Measurements from ENCODE around the gene ITPR1.

Gene ITPR1

GRCh38 chr3:4690277-4690676 lies 197.1 kb downstream of the ITPR1 start:
- H3K4me1 ChIP-seq (ENCODE audit: control insufficient read depth, insufficient read depth, low read length) = no peaks in the 10 kb centered on the region
- no peaks in the 10 kb centered on the region for H3K27me3 ChIP-seq (ENCODE audit: control insufficient read depth, insufficient read depth, low read length)
- no peak overlapping the region for H3K9ac ChIP-seq (ENCODE audit: low read depth, low read length)
- no peaks in the 10 kb centered on the region for H3K9me3 ChIP-seq (ENCODE audit: control insufficient read depth, insufficient read depth, low read length)
- no peak overlapping the region for H3K4me3 ChIP-seq (ENCODE audit: low read depth, low read length)
- no peaks in the 10 kb centered on the region for H3K36me3 ChIP-seq (ENCODE audit: control insufficient read depth, insufficient read depth, low read length)

DNA sequence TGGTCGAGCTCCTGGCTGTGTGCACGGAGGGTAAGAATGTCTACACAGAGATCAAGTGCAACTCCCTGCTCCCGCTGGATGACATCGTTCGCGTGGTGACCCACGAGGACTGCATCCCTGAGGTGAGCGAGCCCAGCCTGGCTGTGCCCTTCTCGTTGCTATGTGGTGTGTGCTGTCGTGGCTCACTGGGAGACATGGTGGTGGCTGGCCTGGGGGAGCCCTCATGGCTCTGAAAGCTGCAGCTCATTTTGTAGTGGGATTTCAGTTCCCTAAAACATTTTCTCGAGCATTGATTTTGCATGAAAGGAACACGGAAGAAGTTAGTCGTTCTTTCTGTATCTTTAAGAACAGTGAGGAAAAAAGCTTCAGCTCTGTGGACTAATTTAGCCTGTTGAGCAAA lies 200.5 kb downstream of the ITPR1 start:
- H3K9ac ChIP-seq (ENCODE audit: low read depth, low read length) = no peak overlapping the region
- H3K4me1 ChIP-seq (ENCODE audit: control insufficient read depth, insufficient read depth, low read length) = peaks cover 2% of the 10 kb centered on the region
- no peaks in the 10 kb centered on the region for H3K36me3 ChIP-seq (ENCODE audit: control insufficient read depth, insufficient read depth, low read length)
- H3K27me3 ChIP-seq (ENCODE audit: control insufficient read depth, insufficient read depth, low read length) = no peaks in the 10 kb centered on the region
- no peaks in the 10 kb centered on the region for H3K9me3 ChIP-seq (ENCODE audit: control insufficient read depth, insufficient read depth, low read length)
- no peak overlapping the region for H3K4me3 ChIP-seq (ENCODE audit: low read depth, low read length)

DNA sequence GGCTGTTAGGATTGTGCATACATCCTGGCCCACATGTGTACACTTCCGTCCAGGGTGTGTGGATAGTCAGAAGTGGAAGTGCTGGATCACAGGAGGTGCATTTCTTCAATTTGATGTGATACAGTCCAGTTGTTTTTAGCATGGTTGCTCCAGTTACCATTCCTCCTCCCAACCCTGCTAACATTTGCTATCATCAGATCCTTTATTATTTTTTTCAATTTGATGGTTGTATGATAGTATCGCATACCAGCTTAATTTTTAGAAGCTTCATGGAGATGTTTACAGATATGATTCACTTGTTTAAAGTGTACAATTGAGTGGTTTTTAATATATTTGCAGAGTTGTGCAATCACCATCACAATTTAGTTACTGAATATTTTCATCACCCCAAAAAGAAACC lies 202.7 kb downstream of the ITPR1 start:
- Histone ChIP-seq H3K36me3 (ENCODE audit: control insufficient read depth, insufficient read depth, low read length) (no peaks in the 10 kb centered on the region), H3K4me3 (ENCODE audit: low read depth, low read length) (no peak overlapping the region), H3K4me1 (ENCODE audit: control insufficient read depth, insufficient read depth, low read length) (peaks cover 2% of the 10 kb centered on the region), H3K27me3 (ENCODE audit: control insufficient read depth, insufficient read depth, low read length) (no peaks in the 10 kb centered on the region), H3K9me3 (ENCODE audit: control insufficient read depth, insufficient read depth, low read length) (no peaks in the 10 kb centered on the region), H3K9ac (ENCODE audit: low read depth, low read length) (no peak overlapping the region)

GRCh38 chr3:4696266-4696665 lies 203.1 kb downstream of the ITPR1 start:
- H3K36me3 ChIP-seq (ENCODE audit: control insufficient read depth, insufficient read depth, low read length) = no peaks in the 10 kb centered on the region
- H3K4me3 ChIP-seq (ENCODE audit: low read depth, low read length) = no peak overlapping the region
- no peaks in the 10 kb centered on the region for H3K27me3 ChIP-seq (ENCODE audit: control insufficient read depth, insufficient read depth, low read length)
- no peak overlapping the region for H3K9ac ChIP-seq (ENCODE audit: low read depth, low read length)
- H3K4me1 ChIP-seq (ENCODE audit: control insufficient read depth, insufficient read depth, low read length) = peaks cover 2% of the 10 kb centered on the region
- H3K9me3 ChIP-seq (ENCODE audit: control insufficient read depth, insufficient read depth, low read length) = no peaks in the 10 kb centered on the region

GRCh38 chr3:4698125-4698821 lies 205.1 kb downstream of the ITPR1 start:
- Histone ChIP-seq H3K9me3 (ENCODE audit: control insufficient read depth, insufficient read depth, low read length) (no peaks in the 10 kb centered on the region), H3K9ac (ENCODE audit: low read depth, low read length) (no peak overlapping the region), H3K4me3 (ENCODE audit: low read depth, low read length) (no peak overlapping the region), H3K4me1 (ENCODE audit: control insufficient read depth, insufficient read depth, low read length) (peaks cover 2% of the 10 kb centered on the region), H3K27me3 (ENCODE audit: control insufficient read depth, insufficient read depth, low read length) (no peaks in the 10 kb centered on the region), H3K36me3 (ENCODE audit: control insufficient read depth, insufficient read depth, low read length) (no peaks in the 10 kb centered on the region)

GRCh38 chr3:4703054-4703480 lies 209.9 kb downstream of the ITPR1 start:
- Histone ChIP-seq H3K9me3 (ENCODE audit: control insufficient read depth, insufficient read depth, low read length) (no peaks in the 10 kb centered on the region), H3K4me1 (ENCODE audit: control insufficient read depth, insufficient read depth, low read length) (peaks cover under 1% of the 10 kb centered on the region), H3K4me3 (ENCODE audit: low read depth, low read length) (no peak overlapping the region), H3K36me3 (ENCODE audit: control insufficient read depth, insufficient read depth, low read length) (no peaks in the 10 kb centered on the region), H3K27me3 (ENCODE audit: control insufficient read depth, insufficient read depth, low read length) (no peaks in the 10 kb centered on the region), H3K9ac (ENCODE audit: low read depth, low read length) (no peak overlapping the region)

GRCh38 chr3:4704552-4704951 lies 211.4 kb downstream of the ITPR1 start:
- Histone ChIP-seq H3K36me3 (ENCODE audit: control insufficient read depth, insufficient read depth, low read length) (no peaks in the 10 kb centered on the region), H3K9ac (ENCODE audit: low read depth, low read length) (no peak overlapping the region)

GRCh38 chr3:4707324-4707723 lies 214.2 kb downstream of the ITPR1 start:
- Histone ChIP-seq H3K36me3 (ENCODE audit: control insufficient read depth, insufficient read depth, low read length) (no peaks in the 10 kb centered on the region), H3K9me3 (ENCODE audit: control insufficient read depth, insufficient read depth, low read length) (no peaks in the 10 kb centered on the region), H3K4me1 (ENCODE audit: control insufficient read depth, insufficient read depth, low read length) (peaks cover 4% of the 10 kb centered on the region), H3K9ac (ENCODE audit: low read depth, low read length) (no peak overlapping the region), H3K27me3 (ENCODE audit: control insufficient read depth, insufficient read depth, low read length) (no peaks in the 10 kb centered on the region), H3K4me3 (ENCODE audit: low read depth, low read length) (no peak overlapping the region)

More at GRCh38 chr3:4704552-4704951, 211.4 kb downstream of the ITPR1 start:
- Histone ChIP-seq H3K27me3 (ENCODE audit: control insufficient read depth, insufficient read depth, low read length) (no peaks in the 10 kb centered on the region), H3K4me3 (ENCODE audit: low read depth, low read length) (no peak overlapping the region), H3K9me3 (ENCODE audit: control insufficient read depth, insufficient read depth, low read length) (no peaks in the 10 kb centered on the region), H3K4me1 (ENCODE audit: control insufficient read depth, insufficient read depth, low read length) (peaks cover 4% of the 10 kb centered on the region)

GRCh38 chr3:4708230-4708629 lies 215.1 kb downstream of the ITPR1 start:
- Histone ChIP-seq H3K36me3 (ENCODE audit: control insufficient read depth, insufficient read depth, low read length) (no peaks in the 10 kb centered on the region), H3K4me1 (ENCODE audit: control insufficient read depth, insufficient read depth, low read length) (peaks cover 4% of the 10 kb centered on the region), H3K9ac (ENCODE audit: low read depth, low read length) (no peak overlapping the region)

GRCh38 chr3:4709341-4709740 lies 216.2 kb downstream of the ITPR1 start:
- no peaks in the 10 kb centered on the region for H3K9me3 ChIP-seq (ENCODE audit: control insufficient read depth, insufficient read depth, low read length)
- peaks cover 4% of the 10 kb centered on the region for H3K4me1 ChIP-seq (ENCODE audit: control insufficient read depth, insufficient read depth, low read length)
- H3K36me3 ChIP-seq (ENCODE audit: control insufficient read depth, insufficient read depth, low read length) = no peaks in the 10 kb centered on the region
- no peak overlapping the region for H3K4me3 ChIP-seq (ENCODE audit: low read depth, low read length)
- no peak overlapping the region for H3K9ac ChIP-seq (ENCODE audit: low read depth, low read length)
- H3K27me3 ChIP-seq (ENCODE audit: control insufficient read depth, insufficient read depth, low read length) = no peaks in the 10 kb centered on the region

More at GRCh38 chr3:4708230-4708629, 215.1 kb downstream of the ITPR1 start:
- Histone ChIP-seq H3K4me3 (ENCODE audit: low read depth, low read length) (no peak overlapping the region), H3K9me3 (ENCODE audit: control insufficient read depth, insufficient read depth, low read length) (no peaks in the 10 kb centered on the region), H3K27me3 (ENCODE audit: control insufficient read depth, insufficient read depth, low read length) (no peaks in the 10 kb centered on the region)

- Histone ChIP-seq H3K9me3 (ENCODE audit: control insufficient read depth, insufficient read depth, low read length) (no peaks in the 10 kb centered on the region), H3K36me3 (ENCODE audit: control insufficient read depth, insufficient read depth, low read length) (no peaks in the 10 kb centered on the region), H3K9ac (ENCODE audit: low read depth, low read length) (no peak overlapping the region), H3K4me3 (ENCODE audit: low read depth, low read length) (no peak overlapping the region), H3K4me1 (ENCODE audit: control insufficient read depth, insufficient read depth, low read length) (peaks cover 4% of the 10 kb centered on the region), H3K27me3 (ENCODE audit: control insufficient read depth, insufficient read depth, low read length) (no peaks in the 10 kb centered on the region)
Observed at GRCh38 chr3:4710191-4710590, 217.0 kb downstream of the ITPR1 start.

DNA sequence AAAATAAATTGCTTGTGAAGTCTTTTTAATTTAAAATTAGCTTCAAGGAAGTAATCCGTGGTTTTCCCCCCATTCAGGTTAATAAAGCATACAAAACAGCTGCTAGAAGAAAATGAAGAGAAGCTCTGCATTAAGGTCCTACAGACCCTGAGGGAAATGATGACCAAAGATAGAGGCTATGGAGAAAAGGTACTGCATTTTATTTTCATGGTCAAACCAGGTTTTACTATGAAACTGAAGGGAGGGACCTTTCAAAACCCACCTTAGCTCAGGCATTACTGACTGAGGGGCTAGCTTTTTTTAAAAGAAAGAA lies 218.5 kb downstream of the ITPR1 start:
- Histone ChIP-seq H3K4me3 (ENCODE audit: low read depth, low read length) (no peak overlapping the region), H3K9me3 (ENCODE audit: control insufficient read depth, insufficient read depth, low read length) (no peaks in the 10 kb centered on the region), H3K4me1 (ENCODE audit: control insufficient read depth, insufficient read depth, low read length) (peaks cover 4% of the 10 kb centered on the region), H3K36me3 (ENCODE audit: control insufficient read depth, insufficient read depth, low read length) (no peaks in the 10 kb centered on the region), H3K27me3 (ENCODE audit: control insufficient read depth, insufficient read depth, low read length) (no peaks in the 10 kb centered on the region), H3K9ac (ENCODE audit: low read depth, low read length) (no peak overlapping the region)

Measured in iPS-15b (cell line).